IMR-90 (cell line): Measurements from ENCODE around the gene SRCAP. TPM values are rescaled to one million over a fixed set of nuclear protein-coding genes. Genes with fewer than 3 reads are reported as not detected.

Experiments used
- ATAC-seq: fragments of 200-7000 bp; cut with Tn5 transposase; 2 replicates; pipeline ENCODE4 v1.9.1; 2020; ENCODE audit warnings: low read depth, mild to moderate bottlenecking, moderate library complexity
- BruUV-seq: library from RNA; stranded (reverse); fragments of 400-500 nt; replicated peaks from 2 replicates; lab custom pipeline; 2021; lab: Mats Ljungman, UMichigan
- CTCF ChIA-PET: fragments of 300-600 bp; formaldehyde crosslinking; extraction: SDS; loops from one replicate; lab custom pipeline; 2021; ENCODE audit warnings: antibody characterized with exemption; lab: Yijun Ruan, JAX
- POLR2A ChIA-PET: fragments of 300-600 bp; sonication (Branson Sonifier 250); formaldehyde crosslinking; loops from one replicate; lab custom pipeline; 2022; ENCODE audit warnings: antibody characterized with exemption; ENCODE audit not compliant: unreplicated experiment; lab: Charles Lee
- DNase-seq: peaks from one replicate; pipeline ENCODE4 v3.0.0; 2013
- H2AFZ ChIP-seq: replicated peaks from 2 replicates; pipeline ENCODE3; 2013; ENCODE audit warnings: low read length, mild to moderate bottlenecking; ENCODE audit not compliant: poor library complexity
- H2AK5ac ChIP-seq: 2 replicates; pipeline ENCODE4 v1.6.1; 2013; ENCODE audit warnings: low read depth, low read length, inconsistent platforms
- H2AK9ac ChIP-seq: replicated peaks from 2 replicates; pipeline ENCODE3; 2013; ENCODE audit warnings: mild to moderate bottlenecking, low read depth, low read length, moderate library complexity; ENCODE audit not compliant: poor library complexity
- H2BK120ac ChIP-seq: 2 replicates; pipeline ENCODE4 v1.6.1; 2013; ENCODE audit warnings: low read depth, low read length, inconsistent platforms
- H2BK15ac ChIP-seq: 3 replicates; pipeline ENCODE4 v1.6.1; 2013; ENCODE audit warnings: low read depth, low read length, inconsistent platforms
- H2BK20ac ChIP-seq: 2 replicates; pipeline ENCODE4 v1.6.1; 2013; ENCODE audit warnings: low read depth, mild to moderate bottlenecking, inconsistent platforms, low read length, moderate library complexity
- H2BK5ac ChIP-seq: 2 replicates; pipeline ENCODE4 v1.6.1; 2013; ENCODE audit warnings: mild to moderate bottlenecking, low read depth, low read length, inconsistent platforms; ENCODE audit not compliant: poor library complexity, severe bottlenecking
- H3K14ac ChIP-seq: replicated peaks from 2 replicates; pipeline ENCODE4 v1.6.1; 2013; ENCODE audit warnings: low read depth, low read length, inconsistent platforms
- H3K18ac ChIP-seq: 2 replicates; pipeline ENCODE4 v1.6.1; 2013; ENCODE audit warnings: low read depth, low read length, control low read depth
- H3K23ac ChIP-seq: 2 replicates; pipeline ENCODE4 v1.6.1; 2013; ENCODE audit warnings: low read depth, low read length, inconsistent platforms
- H3K27ac ChIP-seq: 2 replicates; pipeline ENCODE4 v1.5.1; 2013; ENCODE audit warnings: mild to moderate bottlenecking, control low read depth, low read length; ENCODE audit not compliant: insufficient read depth
- H3K27me3 ChIP-seq: 2 replicates; pipeline ENCODE4 v1.6.1; 2013; ENCODE audit warnings: low read length; ENCODE audit not compliant: control insufficient read depth, insufficient read depth
- H3K36me3 ChIP-seq: 2 replicates; pipeline ENCODE4 v1.6.1; 2013; ENCODE audit warnings: low read length, mixed read lengths; ENCODE audit not compliant: control insufficient read depth, insufficient read depth
- H3K4ac ChIP-seq: 2 replicates; pipeline ENCODE4 v1.6.1; 2013; ENCODE audit warnings: low read depth, low read length, inconsistent platforms
- H3K4me1 ChIP-seq: 2 replicates; pipeline ENCODE4 v1.6.1; 2013; ENCODE audit warnings: low read length, mixed read lengths; ENCODE audit not compliant: control insufficient read depth, insufficient read depth
- H3K4me2 ChIP-seq: 2 replicates; pipeline ENCODE4 v1.6.1; 2013; ENCODE audit warnings: low read depth, mild to moderate bottlenecking, control low read depth, low read length, moderate library complexity
- H3K4me3 ChIP-seq: 2 replicates; pipeline ENCODE4 v1.5.1; 2013; ENCODE audit warnings: low read depth, mild to moderate bottlenecking, control low read depth, low read length, moderate library complexity; ENCODE audit not compliant: insufficient read depth
- H3K56ac ChIP-seq: 2 replicates; pipeline ENCODE4 v1.6.1; 2013; ENCODE audit warnings: low read length, inconsistent platforms; ENCODE audit not compliant: insufficient read depth; ENCODE audit errors: extremely low read depth
- H3K79me1 ChIP-seq, 2 experiments: 2 replicates each; pipeline ENCODE4 v1.6.1; 2013; ENCODE audit warnings: low read length in 2 of 2, inconsistent platforms in 1 of 2, low read depth in 1 of 2
- H3K9ac ChIP-seq: 2 replicates; pipeline ENCODE4 v1.6.1; 2013; ENCODE audit warnings: low read depth, low read length, control low read depth
- H3K9me1 ChIP-seq: 2 replicates; pipeline ENCODE4 v1.6.1; 2013; ENCODE audit warnings: low read length, inconsistent platforms; ENCODE audit not compliant: insufficient read depth
- H3K9me3 ChIP-seq: 2 replicates; pipeline ENCODE4 v1.6.1; 2013; ENCODE audit warnings: low read length; ENCODE audit not compliant: control insufficient read depth, insufficient read depth
- H4K20me1 ChIP-seq: 2 replicates; pipeline ENCODE4 v1.6.1; 2013; ENCODE audit warnings: low read length, inconsistent platforms; ENCODE audit not compliant: insufficient read depth
- H4K5ac ChIP-seq: 2 replicates; pipeline ENCODE4 v1.6.1; 2013; ENCODE audit warnings: mild to moderate bottlenecking, low read depth, low read length, control low read depth
- H4K8ac ChIP-seq, 2 experiments: 2 replicates each; pipeline ENCODE4 v1.6.1; 2013; ENCODE audit warnings: low read depth in 2 of 2, low read length in 2 of 2, control low read depth in 1 of 2, inconsistent platforms in 1 of 2
- H4K91ac ChIP-seq: 2 replicates; pipeline ENCODE4 v1.6.1; 2013; ENCODE audit warnings: low read depth, low read length, inconsistent platforms; ENCODE audit not compliant: insufficient read depth
- BHLHE40 ChIP-seq: fragments of 150-350 bp; IDR thresholded peaks from 2 replicates; pipeline ENCODE4 v1.6.1; 2016; ENCODE audit warnings: mild to moderate bottlenecking, low read depth, low read length
- CEBPB ChIP-seq: IDR thresholded peaks from 2 replicates; pipeline ENCODE4 v1.6.1; 2012; ENCODE audit warnings: low read depth, low read length, improper control_type of control experiment
- CHD1 ChIP-seq: IDR thresholded peaks from 2 replicates; pipeline ENCODE4 v1.6.1; 2012; ENCODE audit warnings: low read depth, low read length, improper control_type of control experiment
- ELK1 ChIP-seq: fragments of 150-350 bp; IDR thresholded peaks from 2 replicates; pipeline ENCODE4 v1.6.1; 2016; ENCODE audit warnings: low read depth, mild to moderate bottlenecking, low read length, moderate library complexity, borderline replicate concordance
- FOS ChIP-seq: fragments of 150-350 bp; IDR thresholded peaks from 2 replicates; pipeline ENCODE4 v1.6.1; 2016; ENCODE audit warnings: low read depth, low read length
- NFE2L2 ChIP-seq: fragments of 150-350 bp; IDR thresholded peaks from 2 replicates; pipeline ENCODE4 v1.6.1; 2016; ENCODE audit warnings: low read depth, mild to moderate bottlenecking, low read length
- POLR2A ChIP-seq: IDR thresholded peaks from 2 replicates; pipeline ENCODE4 v1.6.1; 2012; ENCODE audit warnings: mild to moderate bottlenecking, low read depth, low read length
- WGBS, 2 experiments: methylation state at CpG; one replicate each; pipeline versions ENCODE4 v1.1.5 to v1.1.7; 2013; ENCODE audit warnings: missing lambda C conversion rate in 2 of 2; ENCODE audit not compliant: insufficient read length in 1 of 2; ENCODE audit errors: extremely low coverage in 2 of 2; 5-methylcytosine and 5-hydroxymethylcytosine counted together
- dilution Hi-C: fragments of 300-500 bp; cut with HindIII; formaldehyde crosslinking; loops from one replicate; pipeline ENCODE4 v1.14.3; 2018; ENCODE audit warnings: low sequenced_read_pairs; ENCODE audit not compliant: unreplicated experiment
- in situ Hi-C: fragments of 300-500 bp; cut with MboI; formaldehyde crosslinking; loops from 3 replicates; pipeline ENCODE4 v1.14.3; 2019; ENCODE audit warnings: low sequenced_read_pairs, inconsistent platforms, mixed read lengths
- intact Hi-C: fragments of 100-400 bp; cut with micrococcal nuclease; formaldehyde crosslinking; loops from 2 replicates; pipeline ENCODE4 v1.10.0; 2022
- polyA plus RNA-seq, 3 experiments: library from polyadenylated mRNA; depleted of rRNA; stranded (reverse); fragments of >200 nt; gene quantifications; 2 replicates each; pipeline ENCODE4 v1.2.3, GENCODE V29; 2012; ENCODE audit warnings: low replicate concordance in 1 of 3
- total RNA-seq: library from RNA; depleted of rRNA; stranded (reverse); fragments of >200 nt; gene quantifications from 2 replicates; pipeline ENCODE4 v1.2.3, GENCODE V29; 2012
- TF ChIP-seq, protein P1 (sequence below): conservative IDR thresholded peaks from 2 replicates; pipeline ENCODE4 v1.5.1; 2012; ENCODE audit warnings: mild to moderate bottlenecking, low read depth, low read length, improper control_type of control experiment

The SRCAP gene
- total and polyA plus RNA-seq, 2 of the 4 experiments (the other 2 are of a cell fraction): 4.5 to 8.2 TPM

GRCh38 chr16:30720694-30721093, 21.7 kb downstream of the SRCAP start:
- no peak overlapping the region for H4K5ac ChIP-seq
- BruUV-seq: no TSS peak
- H3K27ac ChIP-seq: no peak overlapping the region
- ChIA-PET CTCF (interaction anchor here (0.6 kb wide), 1 partner anchor 16 kb away, joined by 3 read pairs; no protein-coding TSS in a partner anchor), POLR2A (no interaction called here)
- intact Hi-C loops: no loop called here
- no peak overlapping the region for H3K23ac ChIP-seq
- no peaks in the 10 kb centered on the region for H3K9me1 ChIP-seq
- H2BK120ac ChIP-seq: no peak overlapping the region
- no peak overlapping the region for H3K56ac ChIP-seq
- no peaks in the 10 kb centered on the region for H3K9me3 ChIP-seq
- peaks cover 18% of the 10 kb centered on the region for H4K20me1 ChIP-seq
- H2AK9ac ChIP-seq: no peak overlapping the region
- no peak for DNase-seq
- dilution Hi-C loops: no loop called here
- H3K4ac ChIP-seq: no peak overlapping the region
- WGBS, 2 experiments: no CpG with 5 or more reads among the region's 9 CpGs
- no peak overlapping the region for H2BK5ac ChIP-seq
- no peak overlapping the region for H2AK5ac ChIP-seq
- H4K8ac ChIP-seq: no peak overlapping the region
- H2BK15ac ChIP-seq: no peak overlapping the region
- no peak overlapping the region for H3K9ac ChIP-seq
- in situ Hi-C loops: no loop called here
- no peak overlapping the region for H3K14ac ChIP-seq
- H2BK20ac ChIP-seq: no peak overlapping the region
- H2AFZ ChIP-seq: no peak overlapping the region
- no peaks in the 10 kb centered on the region for H3K27me3 ChIP-seq
- no peak overlapping the region for H3K4me2 ChIP-seq
- TF ChIP-seq BHLHE40: no peak
- TF ChIP-seq POLR2A: no peak
- TF ChIP-seq, protein P1, sequence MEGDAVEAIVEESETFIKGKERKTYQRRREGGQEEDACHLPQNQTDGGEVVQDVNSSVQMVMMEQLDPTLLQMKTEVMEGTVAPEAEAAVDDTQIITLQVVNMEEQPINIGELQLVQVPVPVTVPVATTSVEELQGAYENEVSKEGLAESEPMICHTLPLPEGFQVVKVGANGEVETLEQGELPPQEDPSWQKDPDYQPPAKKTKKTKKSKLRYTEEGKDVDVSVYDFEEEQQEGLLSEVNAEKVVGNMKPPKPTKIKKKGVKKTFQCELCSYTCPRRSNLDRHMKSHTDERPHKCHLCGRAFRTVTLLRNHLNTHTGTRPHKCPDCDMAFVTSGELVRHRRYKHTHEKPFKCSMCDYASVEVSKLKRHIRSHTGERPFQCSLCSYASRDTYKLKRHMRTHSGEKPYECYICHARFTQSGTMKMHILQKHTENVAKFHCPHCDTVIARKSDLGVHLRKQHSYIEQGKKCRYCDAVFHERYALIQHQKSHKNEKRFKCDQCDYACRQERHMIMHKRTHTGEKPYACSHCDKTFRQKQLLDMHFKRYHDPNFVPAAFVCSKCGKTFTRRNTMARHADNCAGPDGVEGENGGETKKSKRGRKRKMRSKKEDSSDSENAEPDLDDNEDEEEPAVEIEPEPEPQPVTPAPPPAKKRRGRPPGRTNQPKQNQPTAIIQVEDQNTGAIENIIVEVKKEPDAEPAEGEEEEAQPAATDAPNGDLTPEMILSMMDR: no peak
- no peak for TF ChIP-seq NFE2L2
- no peak for TF ChIP-seq CEBPB
- TF ChIP-seq FOS: no peak
- no peak for TF ChIP-seq ELK1
- TF ChIP-seq CHD1: no peak
- no peak overlapping the region for H3K18ac ChIP-seq
- peaks cover 76% of the 10 kb centered on the region for H3K36me3 ChIP-seq
- no peak overlapping the region for H4K91ac ChIP-seq
- no peak for ATAC-seq
- H3K4me3 ChIP-seq: no peak overlapping the region
- H3K79me1 ChIP-seq: peaks cover 44 to 60% of the 10 kb centered on the region in 2 experiments
- no peaks in the 10 kb centered on the region for H3K4me1 ChIP-seq
